NB4 (cell line): ENCODE measurements around the gene PCDHB12.
"Not testable (repeated sequence)": the region's sequence is repeated elsewhere in the genome, so short reads cannot be mapped to it uniquely, and the experiment has no call there.

Source experiments
- DNase-seq: peaks from one replicate; pipeline ENCODE4 v3.0.0; 2010; ENCODE audit warnings: low read depth
- H3K4me3 ChIP-seq: one replicate; pipeline ENCODE4 v1.5.1; 2011; ENCODE audit warnings: mild to moderate bottlenecking, low read depth, low read length, moderate library complexity
- MYC ChIP-seq: IDR thresholded peaks from 2 replicates; pipeline ENCODE4 v1.6.1; 2011; ENCODE audit warnings: low read depth, low read length
- POLR2A ChIP-seq: IDR thresholded peaks from 2 replicates; pipeline ENCODE4 v1.6.1; 2011; ENCODE audit warnings: mild to moderate bottlenecking; ENCODE audit not compliant: insufficient read length; ENCODE audit errors: extremely low read depth
- TF ChIP-seq, protein P1 (sequence below): IDR thresholded peaks from 2 replicates; pipeline ENCODE4 v1.6.1; 2011; ENCODE audit warnings: low read depth, low read length
- TF ChIP-seq, protein P2 (sequence below): IDR thresholded peaks from one replicate; pipeline ENCODE4 v1.5.1; 2012; ENCODE audit warnings: low read depth, low read length

The PCDHB12 gene

DNA sequence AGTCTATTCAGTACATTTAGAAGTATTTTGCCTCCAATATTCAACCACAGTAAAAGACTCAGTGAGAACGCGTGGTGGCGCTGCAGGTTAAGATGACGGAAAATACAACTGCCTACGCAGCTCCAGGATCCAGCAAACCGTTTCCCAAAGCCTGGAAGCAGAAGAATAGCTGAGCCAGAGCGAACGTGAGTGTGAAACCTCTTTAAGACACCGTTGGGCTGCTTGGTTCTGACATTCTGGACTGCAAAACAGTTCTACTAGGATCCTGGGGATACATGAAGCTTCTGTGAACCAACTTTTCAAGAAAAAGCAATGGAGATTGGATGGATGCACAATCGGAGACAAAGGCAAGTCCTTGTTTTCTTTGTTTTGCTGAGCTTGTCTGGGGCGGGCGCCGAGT lies 26.3 kb upstream of the PCDHB12 start, which contains the start of gene PCDHB16:
TSS of gene PCDHB16 (plus strand) at position 140 of the 400 bp plus-strand sequence. CDS start at position 313, 173 bp downstream.
- no peak for DNase-seq
- TF ChIP-seq, protein P1, sequence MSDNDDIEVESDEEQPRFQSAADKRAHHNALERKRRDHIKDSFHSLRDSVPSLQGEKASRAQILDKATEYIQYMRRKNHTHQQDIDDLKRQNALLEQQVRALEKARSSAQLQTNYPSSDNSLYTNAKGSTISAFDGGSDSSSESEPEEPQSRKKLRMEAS, result no peak
- no peak for TF ChIP-seq MYC
- TF ChIP-seq, protein P2, sequence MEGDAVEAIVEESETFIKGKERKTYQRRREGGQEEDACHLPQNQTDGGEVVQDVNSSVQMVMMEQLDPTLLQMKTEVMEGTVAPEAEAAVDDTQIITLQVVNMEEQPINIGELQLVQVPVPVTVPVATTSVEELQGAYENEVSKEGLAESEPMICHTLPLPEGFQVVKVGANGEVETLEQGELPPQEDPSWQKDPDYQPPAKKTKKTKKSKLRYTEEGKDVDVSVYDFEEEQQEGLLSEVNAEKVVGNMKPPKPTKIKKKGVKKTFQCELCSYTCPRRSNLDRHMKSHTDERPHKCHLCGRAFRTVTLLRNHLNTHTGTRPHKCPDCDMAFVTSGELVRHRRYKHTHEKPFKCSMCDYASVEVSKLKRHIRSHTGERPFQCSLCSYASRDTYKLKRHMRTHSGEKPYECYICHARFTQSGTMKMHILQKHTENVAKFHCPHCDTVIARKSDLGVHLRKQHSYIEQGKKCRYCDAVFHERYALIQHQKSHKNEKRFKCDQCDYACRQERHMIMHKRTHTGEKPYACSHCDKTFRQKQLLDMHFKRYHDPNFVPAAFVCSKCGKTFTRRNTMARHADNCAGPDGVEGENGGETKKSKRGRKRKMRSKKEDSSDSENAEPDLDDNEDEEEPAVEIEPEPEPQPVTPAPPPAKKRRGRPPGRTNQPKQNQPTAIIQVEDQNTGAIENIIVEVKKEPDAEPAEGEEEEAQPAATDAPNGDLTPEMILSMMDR, result no peak
- no peak for TF ChIP-seq POLR2A
- H3K4me3 ChIP-seq, result no peak within 1 kb of the TSS

DNA sequence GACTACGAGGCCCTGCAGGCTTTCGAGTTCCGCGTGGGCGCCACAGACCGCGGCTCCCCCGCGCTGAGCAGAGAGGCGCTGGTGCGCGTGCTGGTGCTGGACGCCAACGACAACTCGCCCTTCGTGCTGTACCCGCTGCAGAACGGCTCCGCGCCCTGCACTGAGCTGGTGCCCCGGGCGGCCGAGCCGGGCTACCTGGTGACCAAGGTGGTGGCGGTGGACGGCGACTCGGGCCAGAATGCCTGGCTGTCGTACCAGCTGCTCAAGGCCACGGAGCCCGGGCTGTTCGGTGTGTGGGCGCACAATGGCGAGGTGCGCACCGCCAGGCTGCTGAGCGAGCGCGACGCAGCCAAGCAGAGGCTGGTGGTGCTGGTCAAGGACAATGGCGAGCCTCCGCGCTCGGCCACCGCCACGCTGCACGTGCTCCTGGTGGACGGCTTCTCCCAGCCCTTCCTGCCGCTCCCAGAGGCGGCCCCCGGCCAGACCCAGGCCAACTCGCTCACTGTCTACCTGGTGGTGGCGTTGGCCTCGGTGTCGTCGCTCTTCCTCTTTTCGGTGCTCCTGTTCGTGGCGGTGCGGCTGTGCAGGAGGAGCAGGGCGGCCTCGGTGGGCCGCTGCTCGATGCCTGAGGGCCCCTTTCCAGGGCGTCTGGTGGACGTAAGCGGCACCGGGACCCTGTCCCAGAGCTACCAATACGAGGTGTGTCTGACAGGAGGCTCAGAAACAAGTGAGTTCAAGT lies 24.2 kb upstream of the PCDHB12 start:
- not testable (repeated sequence) for DNase-seq

DNA sequence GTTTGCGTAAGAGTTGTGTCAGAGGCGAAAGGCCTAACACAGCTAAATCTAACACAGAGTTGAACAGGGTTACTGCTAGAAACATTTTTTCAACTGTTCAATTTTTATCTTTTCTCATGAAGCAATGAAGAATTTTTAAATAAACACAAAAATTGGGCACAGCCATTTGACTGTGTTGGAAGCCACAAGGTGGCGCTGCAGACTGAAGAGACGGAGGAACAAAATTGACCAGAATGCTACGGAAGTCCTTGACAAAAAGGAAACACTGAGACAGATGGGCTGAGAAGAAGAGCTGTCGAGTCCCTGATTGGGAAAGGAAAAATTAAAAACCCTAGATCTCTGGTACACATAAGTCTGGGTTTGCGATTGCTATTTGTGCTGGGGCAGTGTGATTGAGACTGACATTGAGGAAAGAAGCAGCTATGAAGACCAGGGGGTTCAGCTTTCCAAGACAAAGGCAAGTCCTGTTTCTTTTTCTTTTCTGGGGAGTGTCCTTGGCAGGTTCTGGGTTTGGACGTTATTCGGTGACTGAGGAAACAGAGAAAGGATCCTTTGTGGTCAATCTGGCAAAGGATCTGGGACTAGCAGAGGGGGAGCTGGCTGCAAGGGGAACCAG lies 21.5 kb upstream of the PCDHB12 start, which contains the start of gene PCDHB9:
TSS of gene PCDHB9 (plus strand) at position 265 of the 616 bp plus-strand sequence. CDS start at position 423, 158 bp downstream.
- TF ChIP-seq, protein P2, result peak; percentile 86
- TF ChIP-seq, protein P1, result no peak
- peak; percentile 75 for DNase-seq
- peak within 1 kb of the TSS; percentile 41 for H3K4me3 ChIP-seq

More for the DNA sequence above, 24.2 kb upstream of the PCDHB12 start:
- not testable (repeated sequence) for H3K4me3 ChIP-seq

DNA sequence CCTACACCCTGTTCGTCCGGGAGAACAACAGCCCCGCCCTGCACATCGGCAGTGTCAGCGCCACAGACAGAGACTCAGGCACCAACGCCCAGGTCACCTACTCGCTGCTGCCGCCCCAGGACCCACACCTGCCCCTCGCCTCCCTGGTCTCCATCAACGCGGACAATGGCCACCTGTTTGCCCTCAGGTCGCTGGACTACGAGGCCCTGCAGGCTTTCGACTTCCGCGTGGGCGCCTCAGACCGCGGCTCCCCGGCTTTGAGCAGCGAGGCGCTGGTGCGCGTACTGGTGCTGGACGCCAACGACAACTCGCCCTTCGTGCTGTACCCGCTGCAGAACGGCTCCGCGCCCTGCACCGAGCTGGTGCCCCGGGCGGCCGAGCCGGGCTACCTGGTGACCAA lies 19.8 kb upstream of the PCDHB12 start:
- not testable (repeated sequence) for H3K4me3 ChIP-seq, DNase-seq

DNA sequence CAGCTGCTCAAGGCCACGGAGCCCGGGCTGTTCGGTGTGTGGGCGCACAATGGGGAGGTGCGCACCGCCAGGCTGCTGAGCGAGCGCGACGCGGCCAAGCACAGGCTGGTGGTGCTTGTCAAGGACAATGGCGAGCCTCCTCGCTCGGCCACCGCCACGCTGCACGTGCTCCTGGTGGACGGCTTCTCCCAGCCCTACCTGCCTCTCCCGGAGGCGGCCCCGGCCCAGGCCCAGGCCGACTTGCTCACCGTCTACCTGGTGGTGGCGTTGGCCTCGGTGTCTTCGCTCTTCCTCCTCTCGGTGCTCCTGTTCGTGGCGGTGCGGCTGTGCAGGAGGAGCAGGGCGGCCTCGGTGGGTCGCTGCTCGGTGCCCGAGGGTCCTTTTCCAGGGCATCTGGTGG lies 19.4 kb upstream of the PCDHB12 start:
- DNase-seq, result not testable (repeated sequence)

DNA sequence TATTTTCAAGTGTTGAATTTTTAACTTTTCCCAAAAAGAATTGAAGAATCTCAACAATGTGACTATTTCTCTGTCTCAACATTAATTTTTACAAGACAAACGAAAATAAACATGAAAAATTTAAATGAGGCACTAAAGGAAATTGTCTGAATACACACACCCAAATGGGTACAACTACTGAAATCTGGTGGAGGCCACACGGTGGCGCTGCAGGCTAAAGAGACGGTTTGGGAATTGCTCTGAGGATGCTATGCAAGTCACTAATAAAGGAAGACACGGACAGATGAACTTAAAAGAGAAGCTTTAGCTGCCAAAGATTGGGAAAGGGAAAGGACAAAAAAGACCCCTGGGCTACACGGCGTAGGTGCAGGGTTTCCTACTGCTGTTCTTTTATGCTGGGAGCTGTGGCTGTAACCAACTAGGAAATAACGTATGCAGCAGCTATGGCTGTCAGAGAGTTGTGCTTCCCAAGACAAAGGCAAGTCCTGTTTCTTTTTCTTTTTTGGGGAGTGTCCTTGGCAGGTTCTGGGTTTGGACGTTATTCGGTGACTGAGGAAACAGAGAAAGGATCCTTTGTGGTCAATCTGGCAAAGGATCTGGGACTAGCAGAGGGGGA lies 16.3 kb upstream of the PCDHB12 start, which contains the start of gene PCDHB10:
TSS of gene PCDHB10 (plus strand) at position 244 of the 616 bp plus-strand sequence. CDS start at position 444, 200 bp downstream.
- H3K4me3 ChIP-seq, result no peak within 1 kb of the TSS
- DNase-seq, result peak; percentile 61
- no peak for TF ChIP-seq POLR2A
- TF ChIP-seq, protein P2, result peak; percentile 78

More for the DNA sequence above, 19.4 kb upstream of the PCDHB12 start:
- not testable (repeated sequence) for H3K4me3 ChIP-seq

DNA sequence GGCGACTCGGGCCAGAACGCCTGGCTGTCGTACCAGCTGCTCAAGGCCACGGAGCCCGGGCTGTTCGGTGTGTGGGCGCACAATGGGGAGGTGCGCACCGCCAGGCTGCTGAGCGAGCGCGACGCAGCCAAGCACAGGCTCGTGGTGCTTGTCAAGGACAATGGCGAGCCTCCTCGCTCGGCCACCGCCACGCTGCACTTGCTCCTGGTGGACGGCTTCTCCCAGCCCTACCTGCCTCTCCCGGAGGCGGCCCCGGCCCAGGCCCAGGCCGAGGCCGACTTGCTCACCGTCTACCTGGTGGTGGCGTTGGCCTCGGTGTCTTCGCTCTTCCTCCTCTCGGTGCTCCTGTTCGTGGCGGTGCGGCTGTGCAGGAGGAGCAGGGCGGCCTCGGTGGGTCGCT lies 14.2 kb upstream of the PCDHB12 start:
- DNase-seq, H3K4me3 ChIP-seq: not testable (repeated sequence)

DNA sequence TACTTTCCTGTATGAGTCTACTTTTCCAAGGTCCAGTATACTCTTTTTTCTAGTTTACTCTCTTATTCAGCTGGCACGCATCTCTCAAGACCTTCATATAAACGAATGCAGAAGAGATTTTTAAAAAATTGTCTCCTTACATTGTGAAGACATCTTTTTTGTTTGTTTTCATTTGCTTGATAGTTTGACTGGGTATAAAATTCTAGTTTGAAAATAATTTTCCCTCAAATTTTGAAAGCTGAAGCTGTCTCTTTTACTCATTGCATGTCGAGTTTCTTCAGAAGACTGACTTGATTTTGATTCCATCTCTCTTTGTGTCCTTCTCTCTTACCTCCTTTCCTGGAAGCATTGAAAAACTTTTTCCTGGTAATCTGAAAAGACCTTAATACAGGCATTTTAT lies 12.2 kb upstream of the PCDHB12 start:
- no peak overlapping the region for H3K4me3 ChIP-seq
- TF ChIP-seq POLR2A, result no peak
- TF ChIP-seq MYC, result no peak
- TF ChIP-seq, protein P2, result no peak
- TF ChIP-seq, protein P1, result no peak
- no peak for DNase-seq
